ENCODE data around the gene INPP4A. TPM values are rescaled to one million over a fixed set of nuclear protein-coding genes. Genes with fewer than 3 reads are reported as not detected.
A peak's percentile ranks its signal among the peaks of the same experiment; 100 is the strongest.

The INPP4A gene
- total and polyA plus RNA-seq, 2 of the 13 experiments (the other 11 are each of a cell fraction or from before 2014, with no cell fraction given), result 10.1 to 10.9 TPM

DNA sequence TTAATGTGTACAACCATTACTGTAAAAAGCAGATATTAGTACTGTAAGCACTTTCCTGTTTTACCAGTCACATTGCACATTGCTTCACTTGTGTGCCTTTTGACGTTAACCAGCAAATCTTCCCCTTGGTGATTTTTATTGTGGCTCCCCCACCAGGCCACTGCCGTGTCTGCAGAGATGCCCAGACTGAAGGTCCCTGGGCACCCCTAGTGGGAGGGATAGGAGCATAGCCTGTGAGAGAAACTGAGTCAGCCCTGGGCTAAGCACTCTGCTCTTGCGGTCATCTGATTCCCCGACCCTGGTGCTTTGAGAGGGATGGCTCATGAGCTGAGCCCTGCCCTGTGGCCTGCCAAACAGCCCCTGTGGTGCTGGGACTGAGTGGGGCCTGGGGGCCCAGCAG is 73.4 kb downstream of the INPP4A start:
- no peak overlapping the region for H3K4me3 ChIP-seq (replicated peaks in 1 of 3; ENCODE audit: insufficient read depth in 1 of 3, low read depth in 2 of 3, low read length in 3 of 3)
- no peak overlapping the region for H2AFZ ChIP-seq (ENCODE audit: low read length)
- peaks cover 0 to 2% of the 10 kb centered on the region in 2 experiments; a peak in 2 of 5 replicates for H3K36me3 ChIP-seq (replicated peaks in 1 of 2; ENCODE audit: control insufficient read depth in 1 of 2, insufficient read depth in 2 of 2, low read length in 2 of 2)
- ATAC-seq (peak; percentile 85), FAIRE-seq (peak; percentile 57), DNase-seq (ENCODE audit: low spot score) (peak; percentile 55)
- no peak overlapping the region for H3K9ac ChIP-seq (ENCODE audit: insufficient read depth, low read depth, low read length)
- H3K79me2 ChIP-seq (ENCODE audit: insufficient read depth, low read length), result no peaks in the 10 kb centered on the region
- H3K4me2 ChIP-seq (ENCODE audit: low read depth, low read length), result no peak overlapping the region
- no peaks in the 10 kb centered on the region for H4K20me1 ChIP-seq (ENCODE audit: insufficient read depth, low read length)
- no peaks in the 10 kb centered on the region for H3K27me3 ChIP-seq (ENCODE audit: control insufficient read depth in 1 of 2, insufficient read depth in 2 of 2, low read length in 2 of 2)
- BruUV-seq (replicated peaks), result no TSS peak
- CTCF ChIA-PET (ENCODE audit: low intra/inter-chr PET ratio, low total read pairs), result interaction anchor here (2.3 kb wide), 1 partner anchor 105 kb away, joined by 13 read pairs; no protein-coding TSS in a partner anchor
- POLR2A ChIA-PET, result no interaction called here
- no peaks in the 10 kb centered on the region for H3K4me1 ChIP-seq (ENCODE audit: insufficient read depth, low read length)
- in situ Hi-C loops (cut with HindIII; ENCODE audit: extremely low pct_ligation_motif_present, low pct_unique_long_range_greater_than_20kb), result no loop called here
- no peak overlapping the region for H3K27ac ChIP-seq (ENCODE audit: extremely low read length, insufficient read depth, low read length)
- H3K9me3 ChIP-seq (ENCODE audit: low read length), result no peaks in the 10 kb centered on the region
- intact Hi-C loops (cut with micrococcal nuclease; ENCODE audit: unreplicated experiment), result loop anchor here (1.0 kb wide), 1 partner anchor 105 kb away; no protein-coding TSS in a partner anchor
- 65% methylated on average over 4 of the region's 4 CpGs for WGBS (ENCODE audit: low lambda C conversion rate)
- 0 out of 2 replicates have a peak, but pooled peaks have one; percentile 17 for TF ChIP-seq ZMYM4 (CRISPR knock-in tag; IDR thresholded peaks at IDR 0.05)
- TF ChIP-seq, protein P1, sequence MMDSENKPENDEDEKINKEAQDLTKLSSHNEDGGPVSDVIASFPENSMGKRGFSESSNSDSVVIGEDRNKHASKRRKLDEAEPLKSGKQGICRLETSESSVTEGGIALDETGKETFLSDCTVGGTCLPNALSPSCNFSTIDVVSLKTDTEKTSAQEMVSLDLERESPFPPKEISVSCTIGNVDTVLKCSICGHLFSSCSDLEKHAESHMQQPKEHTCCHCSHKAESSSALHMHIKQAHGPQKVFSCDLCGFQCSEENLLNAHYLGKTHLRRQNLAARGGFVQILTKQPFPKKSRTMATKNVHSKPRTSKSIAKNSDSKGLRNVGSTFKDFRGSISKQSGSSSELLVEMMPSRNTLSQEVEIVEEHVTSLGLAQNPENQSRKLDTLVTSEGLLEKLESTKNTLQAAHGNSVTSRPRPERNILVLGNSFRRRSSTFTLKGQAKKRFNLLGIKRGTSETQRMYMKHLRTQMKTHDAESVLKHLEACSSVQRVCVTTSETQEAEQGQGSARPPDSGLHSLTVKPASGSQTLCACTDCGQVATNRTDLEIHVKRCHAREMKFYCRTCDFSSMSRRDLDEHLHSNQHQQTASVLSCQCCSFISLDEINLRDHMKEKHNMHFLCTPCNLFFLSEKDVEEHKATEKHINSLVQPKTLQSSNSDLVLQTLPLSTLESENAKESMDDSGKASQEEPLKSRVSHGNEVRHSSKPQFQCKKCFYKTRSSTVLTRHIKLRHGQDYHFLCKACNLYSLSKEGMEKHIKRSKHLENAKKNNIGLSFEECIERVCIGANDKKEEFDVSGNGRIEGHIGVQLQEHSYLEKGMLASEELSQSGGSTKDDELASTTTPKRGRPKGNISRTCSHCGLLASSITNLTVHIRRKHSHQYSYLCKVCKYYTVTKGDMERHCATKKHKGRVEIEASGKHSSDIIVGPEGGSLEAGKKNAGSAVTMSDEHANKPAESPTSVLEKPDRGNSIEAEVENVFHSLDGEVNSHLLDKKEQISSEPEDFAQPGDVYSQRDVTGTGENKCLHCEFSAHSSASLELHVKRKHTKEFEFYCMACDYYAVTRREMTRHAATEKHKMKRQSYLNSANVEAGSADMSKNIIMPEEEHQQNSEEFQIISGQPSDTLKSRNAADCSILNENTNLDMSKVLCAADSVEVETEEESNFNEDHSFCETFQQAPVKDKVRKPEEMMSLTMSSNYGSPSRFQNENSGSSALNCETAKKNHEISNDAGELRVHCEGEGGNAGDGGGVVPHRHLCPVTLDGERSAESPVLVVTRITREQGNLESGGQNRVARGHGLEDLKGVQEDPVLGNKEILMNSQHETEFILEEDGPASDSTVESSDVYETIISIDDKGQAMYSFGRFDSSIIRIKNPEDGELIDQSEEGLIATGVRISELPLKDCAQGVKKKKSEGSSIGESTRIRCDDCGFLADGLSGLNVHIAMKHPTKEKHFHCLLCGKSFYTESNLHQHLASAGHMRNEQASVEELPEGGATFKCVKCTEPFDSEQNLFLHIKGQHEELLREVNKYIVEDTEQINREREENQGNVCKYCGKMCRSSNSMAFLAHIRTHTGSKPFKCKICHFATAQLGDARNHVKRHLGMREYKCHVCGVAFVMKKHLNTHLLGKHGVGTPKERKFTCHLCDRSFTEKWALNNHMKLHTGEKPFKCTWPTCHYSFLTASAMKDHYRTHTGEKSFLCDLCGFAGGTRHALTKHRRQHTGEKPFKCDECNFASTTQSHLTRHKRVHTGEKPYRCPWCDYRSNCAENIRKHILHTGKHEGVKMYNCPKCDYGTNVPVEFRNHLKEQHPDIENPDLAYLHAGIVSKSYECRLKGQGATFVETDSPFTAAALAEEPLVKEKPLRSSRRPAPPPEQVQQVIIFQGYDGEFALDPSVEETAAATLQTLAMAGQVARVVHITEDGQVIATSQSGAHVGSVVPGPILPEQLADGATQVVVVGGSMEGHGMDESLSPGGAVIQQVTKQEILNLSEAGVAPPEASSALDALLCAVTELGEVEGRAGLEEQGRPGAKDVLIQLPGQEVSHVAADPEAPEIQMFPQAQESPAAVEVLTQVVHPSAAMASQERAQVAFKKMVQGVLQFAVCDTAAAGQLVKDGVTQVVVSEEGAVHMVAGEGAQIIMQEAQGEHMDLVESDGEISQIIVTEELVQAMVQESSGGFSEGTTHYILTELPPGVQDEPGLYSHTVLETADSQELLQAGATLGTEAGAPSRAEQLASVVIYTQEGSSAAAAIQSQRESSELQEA (CRISPR knock-in tag; IDR thresholded peaks at IDR 0.05; ENCODE audit: not compliant biosample characterization), result no peak
- TF ChIP-seq, protein P2, sequence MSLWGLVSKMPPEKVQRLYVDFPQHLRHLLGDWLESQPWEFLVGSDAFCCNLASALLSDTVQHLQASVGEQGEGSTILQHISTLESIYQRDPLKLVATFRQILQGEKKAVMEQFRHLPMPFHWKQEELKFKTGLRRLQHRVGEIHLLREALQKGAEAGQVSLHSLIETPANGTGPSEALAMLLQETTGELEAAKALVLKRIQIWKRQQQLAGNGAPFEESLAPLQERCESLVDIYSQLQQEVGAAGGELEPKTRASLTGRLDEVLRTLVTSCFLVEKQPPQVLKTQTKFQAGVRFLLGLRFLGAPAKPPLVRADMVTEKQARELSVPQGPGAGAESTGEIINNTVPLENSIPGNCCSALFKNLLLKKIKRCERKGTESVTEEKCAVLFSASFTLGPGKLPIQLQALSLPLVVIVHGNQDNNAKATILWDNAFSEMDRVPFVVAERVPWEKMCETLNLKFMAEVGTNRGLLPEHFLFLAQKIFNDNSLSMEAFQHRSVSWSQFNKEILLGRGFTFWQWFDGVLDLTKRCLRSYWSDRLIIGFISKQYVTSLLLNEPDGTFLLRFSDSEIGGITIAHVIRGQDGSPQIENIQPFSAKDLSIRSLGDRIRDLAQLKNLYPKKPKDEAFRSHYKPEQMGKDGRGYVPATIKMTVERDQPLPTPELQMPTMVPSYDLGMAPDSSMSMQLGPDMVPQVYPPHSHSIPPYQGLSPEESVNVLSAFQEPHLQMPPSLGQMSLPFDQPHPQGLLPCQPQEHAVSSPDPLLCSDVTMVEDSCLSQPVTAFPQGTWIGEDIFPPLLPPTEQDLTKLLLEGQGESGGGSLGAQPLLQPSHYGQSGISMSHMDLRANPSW (CRISPR knock-in tag; IDR thresholded peaks at IDR 0.05; ENCODE audit: borderline replicate concordance), result no peak
- TF ChIP-seq, protein P3, sequence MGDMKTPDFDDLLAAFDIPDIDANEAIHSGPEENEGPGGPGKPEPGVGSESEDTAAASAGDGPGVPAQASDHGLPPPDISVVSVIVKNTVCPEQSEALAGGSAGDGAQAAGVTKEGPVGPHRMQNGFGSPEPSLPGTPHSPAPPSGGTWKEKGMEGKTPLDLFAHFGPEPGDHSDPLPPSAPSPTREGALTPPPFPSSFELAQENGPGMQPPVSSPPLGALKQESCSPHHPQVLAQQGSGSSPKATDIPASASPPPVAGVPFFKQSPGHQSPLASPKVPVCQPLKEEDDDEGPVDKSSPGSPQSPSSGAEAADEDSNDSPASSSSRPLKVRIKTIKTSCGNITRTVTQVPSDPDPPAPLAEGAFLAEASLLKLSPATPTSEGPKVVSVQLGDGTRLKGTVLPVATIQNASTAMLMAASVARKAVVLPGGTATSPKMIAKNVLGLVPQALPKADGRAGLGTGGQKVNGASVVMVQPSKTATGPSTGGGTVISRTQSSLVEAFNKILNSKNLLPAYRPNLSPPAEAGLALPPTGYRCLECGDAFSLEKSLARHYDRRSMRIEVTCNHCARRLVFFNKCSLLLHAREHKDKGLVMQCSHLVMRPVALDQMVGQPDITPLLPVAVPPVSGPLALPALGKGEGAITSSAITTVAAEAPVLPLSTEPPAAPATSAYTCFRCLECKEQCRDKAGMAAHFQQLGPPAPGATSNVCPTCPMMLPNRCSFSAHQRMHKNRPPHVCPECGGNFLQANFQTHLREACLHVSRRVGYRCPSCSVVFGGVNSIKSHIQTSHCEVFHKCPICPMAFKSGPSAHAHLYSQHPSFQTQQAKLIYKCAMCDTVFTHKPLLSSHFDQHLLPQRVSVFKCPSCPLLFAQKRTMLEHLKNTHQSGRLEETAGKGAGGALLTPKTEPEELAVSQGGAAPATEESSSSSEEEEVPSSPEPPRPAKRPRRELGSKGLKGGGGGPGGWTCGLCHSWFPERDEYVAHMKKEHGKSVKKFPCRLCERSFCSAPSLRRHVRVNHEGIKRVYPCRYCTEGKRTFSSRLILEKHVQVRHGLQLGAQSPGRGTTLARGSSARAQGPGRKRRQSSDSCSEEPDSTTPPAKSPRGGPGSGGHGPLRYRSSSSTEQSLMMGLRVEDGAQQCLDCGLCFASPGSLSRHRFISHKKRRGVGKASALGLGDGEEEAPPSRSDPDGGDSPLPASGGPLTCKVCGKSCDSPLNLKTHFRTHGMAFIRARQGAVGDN (CRISPR knock-in tag; IDR thresholded peaks at IDR 0.05), result peak; percentile 23; the same call in 1 of the 2 replicates
- TF ChIP-seq PITX1 (CRISPR knock-in tag; IDR thresholded peaks at IDR 0.05), result 0 out of 2 replicates have a peak, but pooled peaks have one; percentile 24
- peak; percentile 83 for TF ChIP-seq STAG1 (CRISPR knock-in tag; IDR thresholded peaks at IDR 0.05)
